T-helper 17 cell (primary cell): Measurements from ENCODE around the gene FSTL4. TPM values are rescaled to one million over a fixed set of nuclear protein-coding genes. Genes with fewer than 3 reads are reported as not detected.

ENCODE experiments used
- ATAC-seq: fragments of 150-1000 bp; cut with Tn5 transposase; 2 replicates; pipeline ENCODE4 v1.10.0; 2021; ENCODE audit warnings: mild to moderate bottlenecking, moderate library complexity
- DNase-seq, 3 donors: peaks; one replicate each; pipeline versions ENCODE4 v3.0.0 to v3.0.0-alpha.2; 2020 to 2021
- H3K9me3 ChIP-seq: one replicate; pipeline ENCODE4 v1.7.0; 2013; ENCODE audit warnings: low read length, mild to moderate bottlenecking; ENCODE audit not compliant: control insufficient read depth, poor library complexity, severe bottlenecking
- H3K27ac Mint-ChIP-seq: one replicate; pipeline ENCODE4 v1.8.0; 2022; ENCODE audit warnings: mild to moderate bottlenecking, moderate library complexity, mixed read lengths
- H3K27me3 Mint-ChIP-seq: one replicate; pipeline ENCODE4 v1.8.0; 2022; ENCODE audit warnings: mixed read lengths
- H3K36me3 Mint-ChIP-seq: one replicate; pipeline ENCODE4 v1.8.0; 2022; ENCODE audit warnings: low read depth, mixed read lengths
- H3K4me1 Mint-ChIP-seq: one replicate; pipeline ENCODE4 v1.8.0; 2022; ENCODE audit warnings: mild to moderate bottlenecking, mixed read lengths
- H3K4me3 Mint-ChIP-seq: one replicate; pipeline ENCODE4 v1.8.0; 2022; ENCODE audit warnings: mild to moderate bottlenecking, moderate library complexity, mixed read lengths
- total RNA-seq, 4 donors: library from RNA in 2 of 4; stranded (reverse) in 2 of 4; gene quantifications; one replicate each; pipeline ENCODE4 v1.2.3 and lab custom pipeline; 2022 to 2026

The FSTL4 gene
- total RNA-seq, 2 donors from 2014 or later = 0.26 TPM; not detected in 1

DNA sequence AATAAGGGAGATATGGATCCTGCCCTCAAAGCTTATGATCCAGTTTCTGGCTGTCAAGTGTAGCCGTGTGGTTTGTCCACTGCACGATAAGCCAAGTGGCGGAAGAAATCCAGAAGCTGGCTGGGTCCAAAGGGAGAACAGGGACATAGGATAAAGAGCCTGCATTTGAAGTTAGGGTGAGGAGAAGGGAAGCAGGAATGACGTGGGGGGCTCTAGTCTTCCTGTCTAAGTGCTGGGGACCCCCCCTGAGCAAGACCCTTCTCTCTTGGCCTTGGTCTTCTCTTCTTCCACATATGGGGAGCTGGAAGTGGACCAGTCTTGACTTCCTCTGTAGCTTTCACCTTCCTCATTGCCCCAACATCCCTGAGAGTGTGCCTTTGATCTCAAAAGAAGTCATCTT, 186.6 kb downstream of the FSTL4 start:
- H3K27me3 Mint-ChIP-seq = peaks cover 43% of the 10 kb centered on the region
- no peak overlapping the region for H3K4me3 Mint-ChIP-seq
- ATAC-seq = no peak
- peaks cover 9% of the 10 kb centered on the region for H3K36me3 Mint-ChIP-seq
- H3K9me3 ChIP-seq = no peaks in the 10 kb centered on the region
- no peak for DNase-seq
- peaks cover 18% of the 10 kb centered on the region for H3K4me1 Mint-ChIP-seq
- no peak overlapping the region for H3K27ac Mint-ChIP-seq

GRCh38 chr5:133425222-133425621, 187.1 kb downstream of the FSTL4 start:
- no peak overlapping the region for H3K27ac Mint-ChIP-seq
- peaks cover 18% of the 10 kb centered on the region for H3K4me1 Mint-ChIP-seq
- peaks cover 43% of the 10 kb centered on the region for H3K27me3 Mint-ChIP-seq
- DNase-seq (no peak), ATAC-seq (no peak)
- H3K9me3 ChIP-seq = no peaks in the 10 kb centered on the region
- H3K36me3 Mint-ChIP-seq = peaks cover 9% of the 10 kb centered on the region
- H3K4me3 Mint-ChIP-seq = no peak overlapping the region

GRCh38 chr5:133423618-133424282, 188.6 kb downstream of the FSTL4 start:
- H3K4me3 Mint-ChIP-seq = peak overlapping the region; percentile 7
- DNase-seq (peak; percentile 46 to 73 (median 55)), ATAC-seq (peak; percentile 87)
- H3K4me1 Mint-ChIP-seq = peaks cover 18% of the 10 kb centered on the region
- H3K36me3 Mint-ChIP-seq = peaks cover 9% of the 10 kb centered on the region
- H3K27ac Mint-ChIP-seq = no peak overlapping the region
- H3K9me3 ChIP-seq = no peaks in the 10 kb centered on the region
- peaks cover 43% of the 10 kb centered on the region for H3K27me3 Mint-ChIP-seq

DNA sequence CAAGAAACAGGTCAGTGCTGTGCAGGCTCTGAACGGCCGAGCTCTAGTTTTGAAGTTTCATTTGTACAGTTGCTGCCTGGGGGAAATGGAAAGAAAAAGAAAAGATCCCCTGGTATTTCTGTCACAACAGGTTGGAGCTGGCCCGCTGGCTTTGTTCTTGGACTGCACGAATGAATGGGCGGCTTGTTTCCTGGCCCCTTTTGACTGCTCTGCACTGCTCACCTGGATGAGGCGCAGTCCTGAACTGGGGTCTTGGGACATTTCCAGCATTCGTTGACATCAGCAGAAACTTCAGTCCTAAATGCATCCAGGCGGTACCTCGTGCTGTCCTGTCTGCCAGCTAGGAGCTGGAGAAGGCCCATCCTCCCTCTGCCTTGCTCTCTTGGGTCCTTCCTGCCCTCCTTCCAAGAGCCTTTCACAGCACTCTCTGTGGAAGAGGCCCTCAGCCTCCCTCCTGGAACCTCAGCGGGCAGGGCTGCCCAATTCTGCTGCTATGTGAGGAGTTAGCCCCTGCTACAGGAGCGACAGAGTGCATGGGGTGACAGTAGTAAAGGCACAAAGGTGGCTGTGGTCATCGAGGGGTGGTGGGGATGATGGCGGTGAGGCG, 189.2 kb downstream of the FSTL4 start:
- Mint-ChIP-seq H3K27ac (no peak overlapping the region), H3K4me1 (peaks cover 18% of the 10 kb centered on the region), H3K36me3 (peaks cover 9% of the 10 kb centered on the region), H3K27me3 (peaks cover 39% of the 10 kb centered on the region), H3K4me3 (no peak overlapping the region)
- H3K9me3 ChIP-seq = no peaks in the 10 kb centered on the region
- DNase-seq (no peak), ATAC-seq (no peak)

DNA sequence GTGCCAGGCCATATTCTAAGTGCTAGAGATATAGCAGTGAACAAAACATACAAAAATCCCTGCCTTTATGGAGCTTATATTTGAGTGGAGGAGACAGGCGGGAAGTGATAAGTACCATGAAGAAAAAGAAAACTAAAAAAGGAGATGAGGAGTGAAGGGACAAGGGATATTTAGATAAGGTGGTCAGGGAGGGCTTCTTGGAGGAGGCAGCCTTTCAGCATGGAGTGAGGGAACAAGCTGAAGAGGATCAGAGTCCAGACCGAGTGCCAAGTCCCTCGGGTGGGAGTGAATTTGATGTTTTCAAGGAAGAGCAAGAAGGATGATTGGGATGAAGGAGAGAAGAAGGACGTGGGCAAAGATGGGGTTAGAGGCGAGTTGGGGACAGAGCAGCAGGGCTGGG, 190.5 kb downstream of the FSTL4 start:
- no peak for ATAC-seq
- Mint-ChIP-seq H3K4me1 (peaks cover 22% of the 10 kb centered on the region), H3K27me3 (peaks cover 43% of the 10 kb centered on the region), H3K36me3 (peaks cover 9% of the 10 kb centered on the region), H3K4me3 (no peak overlapping the region), H3K27ac (no peak overlapping the region)
- DNase-seq = no peak
- no peaks in the 10 kb centered on the region for H3K9me3 ChIP-seq

DNA sequence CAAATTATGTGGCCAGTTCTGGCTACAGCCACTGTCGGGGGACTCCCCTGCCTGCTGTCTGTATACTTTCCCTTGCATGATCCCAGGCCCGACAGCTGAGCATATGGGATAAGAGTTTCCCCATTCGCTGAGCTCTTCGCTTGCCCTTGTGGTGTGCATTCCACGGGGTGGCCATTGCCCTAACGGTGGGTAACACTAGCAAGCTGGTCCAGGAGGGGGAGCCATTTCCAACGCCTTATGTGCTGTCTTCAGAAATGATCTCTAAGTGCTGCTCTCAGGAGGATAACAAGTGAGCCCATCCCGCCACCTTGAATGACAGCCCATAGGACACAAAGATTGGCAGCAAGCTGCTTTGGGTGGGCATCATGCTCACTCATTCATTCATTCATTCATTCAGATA, 190.9 kb downstream of the FSTL4 start:
- Mint-ChIP-seq H3K27ac (no peak overlapping the region), H3K27me3 (peaks cover 43% of the 10 kb centered on the region), H3K4me1 (peaks cover 22% of the 10 kb centered on the region), H3K36me3 (peaks cover 9% of the 10 kb centered on the region), H3K4me3 (no peak overlapping the region)
- DNase-seq (no peak), ATAC-seq (no peak)
- H3K9me3 ChIP-seq = no peaks in the 10 kb centered on the region

DNA sequence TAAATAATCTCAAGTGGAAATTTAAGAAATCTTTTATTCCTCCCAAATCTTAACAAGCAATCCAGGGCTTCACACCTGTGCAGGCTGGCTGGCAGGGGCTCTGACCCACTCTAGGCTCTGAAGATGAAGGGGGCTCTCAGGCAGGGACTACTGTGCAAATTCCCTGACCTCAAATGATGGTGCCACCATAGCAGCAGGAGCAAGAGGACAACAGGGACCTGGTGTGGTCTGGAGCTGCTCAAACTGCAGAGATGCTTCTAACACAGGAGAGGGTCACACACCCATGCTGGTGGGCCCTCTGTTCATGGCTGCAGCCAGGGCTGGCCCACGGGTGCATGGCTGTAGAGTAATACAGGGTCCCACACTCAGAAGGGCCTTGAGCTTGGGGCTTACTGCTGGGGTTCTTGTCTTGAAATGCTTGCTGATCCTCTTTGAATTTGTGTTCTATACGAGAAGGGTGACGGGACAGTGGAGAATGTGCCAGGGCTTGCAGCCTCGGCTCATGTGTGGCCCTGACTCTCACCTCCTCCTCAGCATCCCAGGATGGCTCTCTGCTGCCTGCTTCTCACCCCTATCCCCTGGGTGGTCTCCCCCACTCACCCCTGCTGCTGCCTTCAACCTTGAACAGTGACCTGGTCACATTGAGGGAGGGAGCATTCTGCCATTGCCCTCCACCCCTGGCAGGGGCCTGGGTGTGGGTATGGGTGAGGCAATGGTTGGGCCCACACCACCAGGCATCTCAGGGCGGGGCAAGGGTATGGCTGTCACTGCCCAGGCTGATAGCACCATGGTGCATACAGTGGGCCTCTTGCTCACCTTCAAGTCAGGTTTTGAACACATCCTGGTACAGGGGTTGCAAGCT, 191.7 kb downstream of the FSTL4 start:
- no peak for ATAC-seq
- Mint-ChIP-seq H3K27ac (no peak overlapping the region), H3K27me3 (peaks cover 43% of the 10 kb centered on the region), H3K4me3 (no peak overlapping the region), H3K4me1 (peaks cover 20% of the 10 kb centered on the region), H3K36me3 (peaks cover 9% of the 10 kb centered on the region)
- H3K9me3 ChIP-seq = no peaks in the 10 kb centered on the region
- no peak for DNase-seq

DNA sequence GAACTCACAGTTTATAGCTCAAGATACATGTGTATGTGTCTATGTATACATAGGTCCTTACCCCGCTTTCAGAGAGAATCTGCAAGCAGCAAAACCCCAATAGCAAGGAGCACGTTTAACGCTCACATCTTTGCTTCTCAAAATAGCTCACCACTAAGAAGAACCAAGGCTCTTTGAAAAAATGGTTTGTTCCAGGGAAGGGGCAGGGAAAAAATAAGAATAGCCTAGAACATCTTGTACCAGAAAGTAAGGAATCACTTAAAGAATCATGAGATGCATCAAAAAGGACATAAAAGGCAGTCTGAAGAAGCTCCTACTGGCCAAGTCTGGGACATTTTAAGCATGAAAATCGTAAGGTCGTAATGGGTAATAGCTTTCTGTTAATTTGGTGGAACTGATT, 196.4 kb downstream of the FSTL4 start:
- DNase-seq = no peak
- H3K4me3 Mint-ChIP-seq = no peak overlapping the region
- H3K4me1 Mint-ChIP-seq = peaks cover 3% of the 10 kb centered on the region
- H3K9me3 ChIP-seq = no peaks in the 10 kb centered on the region
- H3K27ac Mint-ChIP-seq = no peak overlapping the region
- H3K36me3 Mint-ChIP-seq = no peaks in the 10 kb centered on the region
- no peak for ATAC-seq
- H3K27me3 Mint-ChIP-seq = peaks cover 63% of the 10 kb centered on the region

GRCh38 chr5:133415506-133415905, 196.8 kb downstream of the FSTL4 start:
- Mint-ChIP-seq H3K36me3 (no peaks in the 10 kb centered on the region), H3K27me3 (peaks cover 67% of the 10 kb centered on the region), H3K4me3 (no peak overlapping the region), H3K27ac (no peak overlapping the region), H3K4me1 (peaks cover 3% of the 10 kb centered on the region)
- no peaks in the 10 kb centered on the region for H3K9me3 ChIP-seq
- DNase-seq (no peak), ATAC-seq (no peak)

- Mint-ChIP-seq H3K36me3 (no peaks in the 10 kb centered on the region), H3K4me1 (peaks cover 3% of the 10 kb centered on the region), H3K27ac (no peak overlapping the region), H3K27me3 (peaks cover 80% of the 10 kb centered on the region), H3K4me3 (no peak overlapping the region)
- ATAC-seq = no peak
- no peaks in the 10 kb centered on the region for H3K9me3 ChIP-seq
- DNase-seq = no peak
Observed at GRCh38 chr5:133412661-133413060, 199.7 kb downstream of the FSTL4 start.

DNA sequence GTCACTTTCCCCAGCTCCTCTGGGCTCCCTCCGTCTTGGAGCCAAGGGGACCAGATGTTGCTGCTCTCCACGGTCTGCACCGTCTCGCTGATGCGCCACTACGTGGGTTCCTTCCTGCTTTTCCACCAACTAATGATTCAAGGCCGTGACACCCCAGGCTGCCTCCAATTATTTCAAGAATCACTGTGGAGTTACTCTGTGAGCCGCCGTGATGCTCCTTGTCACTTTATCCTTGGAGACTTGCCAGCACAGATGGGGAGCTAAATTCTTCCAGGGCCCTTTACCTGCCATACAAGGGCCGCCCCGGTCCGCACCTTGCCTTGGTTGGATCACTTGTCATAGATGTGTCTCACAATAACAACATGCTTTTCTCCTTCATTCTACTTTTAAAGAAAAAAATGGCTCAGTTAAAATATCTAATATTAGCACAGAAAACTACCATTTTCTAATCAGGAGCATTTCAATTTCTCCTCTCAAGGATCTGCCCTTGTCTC, 202.0 kb downstream of the FSTL4 start:
- no peaks in the 10 kb centered on the region for H3K4me1 Mint-ChIP-seq
- H3K4me3 Mint-ChIP-seq = no peak overlapping the region

DNA sequence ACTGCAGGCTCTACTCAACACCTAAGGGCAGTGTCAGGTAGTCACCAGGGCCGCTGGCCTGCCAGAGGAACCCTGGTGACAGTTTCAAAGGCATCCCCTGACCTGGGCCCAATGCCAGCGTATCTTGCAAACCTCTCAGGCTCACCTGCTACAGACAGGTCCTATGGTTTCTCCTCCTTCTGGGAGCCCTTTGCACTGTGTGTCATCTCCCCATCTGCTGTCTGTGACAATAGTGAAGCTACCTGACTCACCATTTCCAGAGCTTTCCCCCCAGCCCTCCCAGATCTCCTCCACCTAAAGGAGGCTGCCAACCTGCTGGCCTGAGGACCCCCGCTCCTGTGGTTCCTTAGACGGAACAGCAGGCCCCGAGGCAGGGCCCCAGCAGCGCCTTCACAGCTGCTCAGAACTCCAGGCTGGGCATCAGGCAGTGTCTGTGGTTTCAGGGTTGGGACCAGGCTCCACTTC, 203.1 kb downstream of the FSTL4 start:
- ATAC-seq = no peak
- H3K9me3 ChIP-seq = no peaks in the 10 kb centered on the region
- Mint-ChIP-seq H3K36me3 (no peaks in the 10 kb centered on the region), H3K27ac (no peak overlapping the region), H3K27me3 (peaks cover 47% of the 10 kb centered on the region), H3K4me3 (no peak overlapping the region), H3K4me1 (no peaks in the 10 kb centered on the region)
- DNase-seq = no peak

More for the DNA sequence above, 202.0 kb downstream of the FSTL4 start:
- DNase-seq = no peak
- H3K27ac Mint-ChIP-seq = no peak overlapping the region
- peaks cover 59% of the 10 kb centered on the region for H3K27me3 Mint-ChIP-seq
- ATAC-seq = no peak
- H3K36me3 Mint-ChIP-seq = no peaks in the 10 kb centered on the region
- no peaks in the 10 kb centered on the region for H3K9me3 ChIP-seq

- Mint-ChIP-seq H3K4me1 (no peaks in the 10 kb centered on the region), H3K4me3 (no peak overlapping the region), H3K27me3 (peaks cover 40% of the 10 kb centered on the region), H3K36me3 (no peaks in the 10 kb centered on the region), H3K27ac (no peak overlapping the region)
- no peaks in the 10 kb centered on the region for H3K9me3 ChIP-seq
- no peak for DNase-seq
- ATAC-seq = no peak
Observed at GRCh38 chr5:133408322-133408721, 204.0 kb downstream of the FSTL4 start.
